Endothelial cell of umbilical vein (primary cell): ENCODE results near the gene HIPK1. TPM values are rescaled to one million over a fixed set of nuclear protein-coding genes. Genes with fewer than 3 reads are reported as not detected.

Experiments
- BruUV-seq: library from RNA; stranded (reverse); fragments of 400-500 nt; replicated peaks from 2 replicates; lab custom pipeline; 2021; lab: Mats Ljungman, UMichigan
- CTCF ChIA-PET: fragments of 300-600, 350-600 bp; sonication (Branson Sonifier 250); formaldehyde crosslinking; loops from one replicate; lab custom pipeline; 2021; ENCODE audit warnings: antibody characterized with exemption, inconsistent platforms; lab: Charles Lee
- POLR2A ChIA-PET: fragments of 300-600, 350-600 bp; sonication (Branson Sonifier 250); formaldehyde crosslinking; loops from one replicate; lab custom pipeline; 2021; ENCODE audit warnings: antibody characterized with exemption, inconsistent platforms; lab: Charles Lee
- DNase-seq: peaks from one replicate; pipeline ENCODE4 v3.0.0-alpha.2; 2011; ENCODE audit warnings: low read depth, low spot score
- FAIRE-seq: peaks from 2 replicates; lab custom pipeline; 2011; peaks lifted over from hg19 to GRCh38; lab: Jason Lieb, UNC
- H2AFZ ChIP-seq: 2 replicates; pipeline ENCODE4 v1.6.0; 2012; ENCODE audit warnings: low read depth, low read length, control low read depth, inconsistent platforms
- H3K27ac ChIP-seq: 2 replicates; pipeline ENCODE4 v1.5.1; 2011; ENCODE audit warnings: low read depth, mild to moderate bottlenecking, control low read depth, low read length, moderate library complexity; ENCODE audit not compliant: insufficient read depth
- H3K27me3 ChIP-seq, 2 experiments: 2 replicates each; pipeline versions ENCODE4 v1.6.0 to v1.6.1; 2011; ENCODE audit warnings: low read length in 2 of 2, mixed read lengths in 1 of 2; ENCODE audit not compliant: control insufficient read depth in 2 of 2, insufficient read depth in 2 of 2
- H3K36me3 ChIP-seq, 2 experiments: 2 replicates in 1 of 2; 3 replicates in 1 of 2; pipeline ENCODE4 v1.5.1; 2011; ENCODE audit warnings: low read length in 2 of 2, mild to moderate bottlenecking in 1 of 2, moderate library complexity in 1 of 2; ENCODE audit not compliant: control insufficient read depth in 2 of 2, insufficient read depth in 2 of 2; ENCODE audit errors: extremely low read depth in 1 of 2
- H3K4me1 ChIP-seq: 3 replicates; pipeline ENCODE4 v1.5.1; 2011; ENCODE audit warnings: mild to moderate bottlenecking, low read length; ENCODE audit not compliant: control insufficient read depth, insufficient read depth; ENCODE audit errors: extremely low read depth
- H3K4me2 ChIP-seq: 2 replicates; pipeline ENCODE4 v1.6.1; 2011; ENCODE audit warnings: low read length, control low read depth, mixed read lengths; ENCODE audit not compliant: insufficient read depth
- H3K4me3 ChIP-seq, 3 experiments: fragments of 200-600 bp in 1 of 3; sonication (generic), shearing (Covaris generic) in 1 of 3; replicated peaks in 1 of 3; 2 replicates each; pipeline ENCODE4 v1.5.1; 2011 to 2016; ENCODE audit warnings: control low read depth in 3 of 3, low read length in 3 of 3, mild to moderate bottlenecking in 2 of 3, inconsistent platforms in 1 of 3, low read depth in 1 of 3, moderate library complexity in 1 of 3; ENCODE audit not compliant: insufficient read depth in 1 of 3
- H3K79me2 ChIP-seq: 2 replicates; pipeline ENCODE4 v1.6.0; 2012; ENCODE audit warnings: low read length, inconsistent platforms; ENCODE audit not compliant: control insufficient read depth, insufficient read depth
- H3K9ac ChIP-seq: replicated peaks from 2 replicates; pipeline ENCODE3; 2011; ENCODE audit warnings: low read length, control low read depth; ENCODE audit not compliant: insufficient read depth; ENCODE audit errors: extremely low read depth
- H3K9me1 ChIP-seq: replicated peaks from 3 replicates; pipeline ENCODE4 v1.6.0; 2011; ENCODE audit warnings: mild to moderate bottlenecking, low read length; ENCODE audit not compliant: control insufficient read depth, insufficient read depth; ENCODE audit errors: extremely low read depth
- H3K9me3 ChIP-seq: replicated peaks from 2 replicates; pipeline ENCODE4 v1.5.1; 2012; ENCODE audit warnings: low read length, inconsistent platforms; ENCODE audit not compliant: control insufficient read depth, insufficient read depth
- H4K20me1 ChIP-seq: replicated peaks from 2 replicates; pipeline ENCODE3; 2011; ENCODE audit warnings: mild to moderate bottlenecking, low read length; ENCODE audit not compliant: control insufficient read depth, insufficient read depth; ENCODE audit errors: extremely low read depth
- EZH2 ChIP-seq: IDR thresholded peaks from 2 replicates; pipeline ENCODE4 v1.6.1; 2012; ENCODE audit warnings: borderline replicate concordance, low read depth, mild to moderate bottlenecking, moderate library complexity, low read length, inconsistent platforms; ENCODE audit not compliant: severe bottlenecking
- FOS ChIP-seq: IDR thresholded peaks from 2 replicates; pipeline ENCODE4 v1.6.1; 2011; ENCODE audit warnings: mild to moderate bottlenecking, low read length, moderate library complexity, borderline replicate concordance; ENCODE audit not compliant: insufficient read depth
- GATA2 ChIP-seq: IDR thresholded peaks from 2 replicates; pipeline ENCODE4 v1.7.0; 2011; ENCODE audit warnings: low read depth, mild to moderate bottlenecking, moderate library complexity, mixed read lengths, low read length; ENCODE audit not compliant: insufficient read length, insufficient read depth
- JUN ChIP-seq: IDR thresholded peaks from 2 replicates; pipeline ENCODE4 v1.6.1; 2011; ENCODE audit warnings: borderline replicate concordance, low read depth; ENCODE audit not compliant: insufficient read length, insufficient read depth
- MYC ChIP-seq: IDR thresholded peaks from one replicate; pipeline ENCODE4 v1.6.1; 2011; ENCODE audit warnings: mild to moderate bottlenecking, low read depth, low read length
- POLR2A ChIP-seq: IDR thresholded peaks from 2 replicates; pipeline ENCODE4 v1.6.1; 2012; ENCODE audit warnings: low read depth, mild to moderate bottlenecking, control low read depth, low read length
- POLR2AphosphoS5 ChIP-seq: IDR thresholded peaks from 2 replicates; pipeline ENCODE4 v1.6.1; 2012; ENCODE audit warnings: low read depth, mild to moderate bottlenecking, control low read depth, low read length, moderate library complexity; ENCODE audit not compliant: insufficient read depth
- dilution Hi-C: fragments of 300-500 bp; cut with MboI; formaldehyde crosslinking; loops from one replicate; pipeline ENCODE4 v1.15.0; 2019; ENCODE audit warnings: low sequenced_read_pairs; ENCODE audit not compliant: extremely low pct_ligation_motif_present
- intact Hi-C: fragments of 100-400 bp; cut with micrococcal nuclease; formaldehyde crosslinking; loops from one replicate; pipeline ENCODE4 v1.10.0; 2022
- polyA plus RNA-seq, 4 experiments: library from polyadenylated mRNA; depleted of rRNA in 3 of 4; stranded (reverse) in 3 of 4; unstranded in 1 of 4; fragments of >200 nt; gene quantifications; 2 replicates each; pipeline versions ENCODE4 v1.2.1 to v1.2.3, GENCODE V29; 2011 to 2012; ENCODE audit warnings: missing spikeins in 1 of 4
- total RNA-seq: library from RNA; stranded (reverse); gene quantifications from 2 replicates; pipeline ENCODE4 v1.2.3, GENCODE V29; 2021
- TF ChIP-seq, protein P1 (sequence below), 2 donors: IDR thresholded peaks; 1 replicate in 1 of 2; 2 replicates in 1 of 2; pipeline ENCODE4 v1.5.1; 2011; ENCODE audit warnings: low read length in 2 of 2, mild to moderate bottlenecking in 2 of 2, moderate library complexity in 2 of 2, control low read depth in 1 of 2, inconsistent platforms in 1 of 2, low read depth in 1 of 2; ENCODE audit not compliant: insufficient read depth in 1 of 2; ENCODE audit errors: extremely low read depth in 1 of 2
- TF ChIP-seq, protein P2 (sequence below): IDR thresholded peaks from 2 replicates; pipeline ENCODE4 v1.6.1; 2011; ENCODE audit not compliant: insufficient read depth, insufficient read length

The HIPK1 gene
- total and polyA plus RNA-seq, 2 donors (not counting 3 experiments of a cell fraction or from before 2014, with no cell fraction given) = 39.3 to 56.1 TPM

DNA sequence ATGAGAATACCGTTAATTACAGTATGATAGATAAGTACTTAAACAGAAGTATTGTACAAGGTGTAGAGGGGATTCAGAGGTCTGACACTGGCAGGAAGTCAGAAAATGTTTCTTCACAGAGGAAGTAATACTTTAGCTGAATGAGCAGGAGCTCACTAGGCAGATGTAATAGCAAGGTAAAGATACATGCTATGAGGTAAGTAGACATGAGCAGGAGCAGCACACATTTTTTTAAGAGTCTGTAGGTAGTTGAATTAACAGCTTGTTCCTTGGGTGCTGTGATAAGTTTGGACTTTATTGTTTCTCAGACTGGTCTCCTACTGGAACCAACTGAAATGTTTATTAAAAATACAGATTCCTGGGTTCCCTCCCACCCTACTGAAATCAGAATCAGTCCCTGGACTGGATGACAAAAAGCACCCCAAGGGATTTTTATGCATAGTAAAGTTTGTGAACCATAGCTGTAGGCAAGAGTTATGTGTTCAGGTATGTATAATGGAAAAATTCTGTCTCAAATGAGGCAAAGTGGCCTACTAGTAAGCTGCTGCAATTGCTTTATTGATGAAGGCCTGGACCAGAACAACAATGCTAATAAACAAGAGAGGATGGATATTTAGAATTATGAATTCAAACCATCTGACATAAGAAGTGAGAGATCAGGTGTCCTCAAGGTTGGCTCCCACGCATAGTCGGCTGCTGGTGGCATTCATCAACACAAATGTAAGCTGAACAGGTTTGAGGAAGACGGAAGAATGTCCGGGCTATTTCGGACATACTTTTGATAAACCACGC, 25.4 kb upstream of the HIPK1 start:
- Histone ChIP-seq H2AFZ (peak overlapping the region; percentile 69), H3K9me1 (no peaks in the 10 kb centered on the region), H3K4me1 (peaks cover 12% of the 10 kb centered on the region), H3K79me2 (peaks cover 30% of the 10 kb centered on the region), H3K27ac (peak overlapping the region; percentile 72), H3K4me2 (peak overlapping the region; percentile 88), H3K9me3 (no peaks in the 10 kb centered on the region), H4K20me1 (no peaks in the 10 kb centered on the region), H3K27me3 (no peaks in the 10 kb centered on the region), H3K4me3 (peak overlapping the region; percentile 55 to 86 (median 60)), H3K9ac (peak overlapping the region; percentile 91), H3K36me3 (peaks cover 6 to 8% of the 10 kb centered on the region in 2 experiments)
- no TSS peak for BruUV-seq
- TF ChIP-seq, protein P1, sequence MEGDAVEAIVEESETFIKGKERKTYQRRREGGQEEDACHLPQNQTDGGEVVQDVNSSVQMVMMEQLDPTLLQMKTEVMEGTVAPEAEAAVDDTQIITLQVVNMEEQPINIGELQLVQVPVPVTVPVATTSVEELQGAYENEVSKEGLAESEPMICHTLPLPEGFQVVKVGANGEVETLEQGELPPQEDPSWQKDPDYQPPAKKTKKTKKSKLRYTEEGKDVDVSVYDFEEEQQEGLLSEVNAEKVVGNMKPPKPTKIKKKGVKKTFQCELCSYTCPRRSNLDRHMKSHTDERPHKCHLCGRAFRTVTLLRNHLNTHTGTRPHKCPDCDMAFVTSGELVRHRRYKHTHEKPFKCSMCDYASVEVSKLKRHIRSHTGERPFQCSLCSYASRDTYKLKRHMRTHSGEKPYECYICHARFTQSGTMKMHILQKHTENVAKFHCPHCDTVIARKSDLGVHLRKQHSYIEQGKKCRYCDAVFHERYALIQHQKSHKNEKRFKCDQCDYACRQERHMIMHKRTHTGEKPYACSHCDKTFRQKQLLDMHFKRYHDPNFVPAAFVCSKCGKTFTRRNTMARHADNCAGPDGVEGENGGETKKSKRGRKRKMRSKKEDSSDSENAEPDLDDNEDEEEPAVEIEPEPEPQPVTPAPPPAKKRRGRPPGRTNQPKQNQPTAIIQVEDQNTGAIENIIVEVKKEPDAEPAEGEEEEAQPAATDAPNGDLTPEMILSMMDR (IDR thresholded peaks at IDR 0.05; ENCODE audit: extremely low read depth in 1 of 2, insufficient read depth in 1 of 2, low read depth in 1 of 2, low read length in 2 of 2) = no peak
- TF ChIP-seq GATA2 = no peak
- no peak for TF ChIP-seq POLR2A
- TF ChIP-seq POLR2AphosphoS5 = no peak
- TF ChIP-seq, protein P2, sequence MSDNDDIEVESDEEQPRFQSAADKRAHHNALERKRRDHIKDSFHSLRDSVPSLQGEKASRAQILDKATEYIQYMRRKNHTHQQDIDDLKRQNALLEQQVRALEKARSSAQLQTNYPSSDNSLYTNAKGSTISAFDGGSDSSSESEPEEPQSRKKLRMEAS = no peak
- no peak for TF ChIP-seq MYC
- TF ChIP-seq FOS = no peak
- TF ChIP-seq JUN = no peak
- TF ChIP-seq EZH2 = no peak
- DNase-seq (no peak), FAIRE-seq (peak; percentile 4)
- ChIA-PET POLR2A (interaction anchor here (0.6 to 1.7 kb wide), 7 partner anchors 26 to 231 kb away, joined by 3 to 8 read pairs (median 5); partner anchors contain the start of genes HIPK1 and RSBN1), CTCF (interaction anchor here (0.6 to 4.8 kb wide), 15 partner anchors 8 to 379 kb away, joined by 3 to 54 read pairs (median 4); partner anchors contain the start of gene HIPK1)
- intact Hi-C loops (loop anchor here (2.0 to 10.0 kb wide), 3 partner anchors 75 to 1189 kb away; partner anchors contain the start of genes OLFML3 and PPM1J), dilution Hi-C loops (no loop called here)
